ENCODE results near the gene SERPINB12. TPM values are rescaled to one million over a fixed set of nuclear protein-coding genes. Genes with fewer than 3 reads are reported as not detected.
A peak's percentile ranks its signal among the peaks of the same experiment; 100 is the strongest.

The SERPINB12 gene
- total RNA-seq, 1 donor from 2014 or later = not detected

DNA sequence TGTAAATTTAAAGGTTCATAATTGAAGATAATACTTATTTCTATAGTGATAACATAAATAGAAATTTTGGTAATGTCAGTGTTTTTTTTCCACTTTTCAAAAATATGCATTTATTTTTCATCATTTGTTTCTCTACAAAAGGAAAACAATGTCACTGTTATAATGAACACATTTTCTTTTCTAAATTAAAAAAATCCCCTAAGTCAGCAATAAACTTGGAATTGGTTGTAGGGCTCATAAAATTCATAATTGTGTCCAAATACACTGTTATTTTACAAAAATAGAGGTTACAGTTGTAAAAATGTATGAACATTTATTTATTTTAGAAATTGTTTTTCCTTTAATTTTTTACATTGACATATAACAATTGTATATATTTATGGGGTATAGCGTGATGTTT, 26.4 kb upstream of the SERPINB12 start:
- H3K36me3 Mint-ChIP-seq = no peaks in the 10 kb centered on the region
- no peaks in the 10 kb centered on the region for H3K9me3 Mint-ChIP-seq
- no peak overlapping the region for H3K4me2 ChIP-seq
- H2AFZ ChIP-seq (replicated peaks) = no peak overlapping the region
- H3K27me3 ChIP-seq = no peaks in the 10 kb centered on the region
- H3K9ac ChIP-seq = no peak overlapping the region
- H3K4me3 Mint-ChIP-seq = no peak overlapping the region
- no peaks in the 10 kb centered on the region for H3K79me2 ChIP-seq (ENCODE audit: low read depth)
- no peaks in the 10 kb centered on the region for H3K36me3 ChIP-seq
- no peak overlapping the region for H3K27ac Mint-ChIP-seq
- TF ChIP-seq, protein P1, sequence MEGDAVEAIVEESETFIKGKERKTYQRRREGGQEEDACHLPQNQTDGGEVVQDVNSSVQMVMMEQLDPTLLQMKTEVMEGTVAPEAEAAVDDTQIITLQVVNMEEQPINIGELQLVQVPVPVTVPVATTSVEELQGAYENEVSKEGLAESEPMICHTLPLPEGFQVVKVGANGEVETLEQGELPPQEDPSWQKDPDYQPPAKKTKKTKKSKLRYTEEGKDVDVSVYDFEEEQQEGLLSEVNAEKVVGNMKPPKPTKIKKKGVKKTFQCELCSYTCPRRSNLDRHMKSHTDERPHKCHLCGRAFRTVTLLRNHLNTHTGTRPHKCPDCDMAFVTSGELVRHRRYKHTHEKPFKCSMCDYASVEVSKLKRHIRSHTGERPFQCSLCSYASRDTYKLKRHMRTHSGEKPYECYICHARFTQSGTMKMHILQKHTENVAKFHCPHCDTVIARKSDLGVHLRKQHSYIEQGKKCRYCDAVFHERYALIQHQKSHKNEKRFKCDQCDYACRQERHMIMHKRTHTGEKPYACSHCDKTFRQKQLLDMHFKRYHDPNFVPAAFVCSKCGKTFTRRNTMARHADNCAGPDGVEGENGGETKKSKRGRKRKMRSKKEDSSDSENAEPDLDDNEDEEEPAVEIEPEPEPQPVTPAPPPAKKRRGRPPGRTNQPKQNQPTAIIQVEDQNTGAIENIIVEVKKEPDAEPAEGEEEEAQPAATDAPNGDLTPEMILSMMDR (IDR thresholded peaks at IDR 0.05) = no peak
- TF ChIP-seq EZH2phosphoT487 (IDR thresholded peaks at IDR 0.05) = no peak
- no peak for TF ChIP-seq EZH2 (IDR thresholded peaks at IDR 0.05)
- peaks cover 6% of the 10 kb centered on the region for H3K27me3 Mint-ChIP-seq (ENCODE audit: insufficient read depth, low read depth)
- H3F3A ChIP-seq (ENCODE audit: low read depth) = no peaks in the 10 kb centered on the region
- H3K4me1 Mint-ChIP-seq = peaks cover 7% of the 10 kb centered on the region
- H3K27ac ChIP-seq = no peak overlapping the region
- H3K4me3 ChIP-seq = no peak overlapping the region
- no peak for DNase-seq (ENCODE audit: low spot score)
- H4K20me1 ChIP-seq (ENCODE audit: low read depth) = no peaks in the 10 kb centered on the region
- H3K9me3 ChIP-seq (ENCODE audit: low read depth) = no peaks in the 10 kb centered on the region
- H3K4me1 ChIP-seq = peaks cover 4% of the 10 kb centered on the region

DNA sequence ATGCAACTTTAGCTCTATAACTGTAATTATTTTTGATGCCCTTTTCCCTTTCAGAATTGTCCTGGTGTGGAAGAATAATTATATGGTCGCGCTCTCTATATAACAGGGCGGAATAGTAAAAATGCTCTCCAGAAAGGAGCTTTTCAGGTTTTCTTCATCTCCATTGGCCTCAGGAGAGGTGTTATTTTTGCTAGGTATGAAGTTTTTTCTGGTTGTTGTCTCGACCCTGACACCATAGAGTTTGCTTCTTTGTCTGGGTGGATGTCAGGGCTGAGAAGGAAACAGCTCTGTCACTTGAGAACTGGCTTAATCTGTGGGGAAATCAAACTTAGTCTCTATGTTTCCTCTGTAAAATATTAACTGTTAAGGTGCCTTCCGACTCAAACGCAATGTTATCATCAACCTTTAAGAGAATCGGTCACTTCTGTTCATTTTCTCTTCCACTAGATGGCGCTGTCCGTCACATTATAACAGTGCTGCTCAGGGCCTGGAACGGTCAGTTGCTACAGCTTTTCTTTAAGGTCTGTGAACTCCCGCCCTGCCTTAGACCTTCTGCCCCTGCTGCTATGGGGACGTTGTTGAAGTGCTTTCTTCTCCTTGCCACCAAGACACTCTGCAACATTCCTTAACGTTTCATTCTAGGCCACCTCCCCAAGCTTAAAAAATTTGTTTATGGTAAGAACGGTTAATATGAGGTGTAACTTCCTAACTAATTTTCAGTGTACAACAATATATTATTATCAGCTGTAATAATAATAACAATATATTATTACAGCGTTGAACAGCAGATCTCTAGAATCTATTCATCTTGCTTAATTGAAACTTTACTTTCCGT, 23.8 kb upstream of the SERPINB12 start:
- Histone ChIP-seq H3K27me3 (no peaks in the 10 kb centered on the region), H3K79me2 (ENCODE audit: low read depth) (no peaks in the 10 kb centered on the region), H3K9me3 (ENCODE audit: low read depth) (no peaks in the 10 kb centered on the region), H3F3A (ENCODE audit: low read depth) (no peaks in the 10 kb centered on the region), H4K20me1 (ENCODE audit: low read depth) (no peaks in the 10 kb centered on the region), H3K36me3 (no peaks in the 10 kb centered on the region), H3K4me3 (no peak overlapping the region), H3K4me1 (no peaks in the 10 kb centered on the region), H3K9ac (no peak overlapping the region), H2AFZ (replicated peaks) (peak overlapping the region; percentile 35), H3K27ac (no peak overlapping the region), H3K4me2 (no peak overlapping the region)
- Mint-ChIP-seq H3K4me3 (no peak overlapping the region), H3K27me3 (ENCODE audit: insufficient read depth, low read depth) (peaks cover 6% of the 10 kb centered on the region), H3K36me3 (no peaks in the 10 kb centered on the region), H3K27ac (peak overlapping the region; percentile 54), H3K9me3 (no peaks in the 10 kb centered on the region), H3K4me1 (peaks cover 7% of the 10 kb centered on the region)
- peak; percentile 92 for DNase-seq (ENCODE audit: low spot score)
- TF ChIP-seq EZH2 (IDR thresholded peaks at IDR 0.05) (no peak), EZH2phosphoT487 (IDR thresholded peaks at IDR 0.05) (no peak)
- TF ChIP-seq, protein P1 (IDR thresholded peaks at IDR 0.05) = peak; percentile 79

DNA sequence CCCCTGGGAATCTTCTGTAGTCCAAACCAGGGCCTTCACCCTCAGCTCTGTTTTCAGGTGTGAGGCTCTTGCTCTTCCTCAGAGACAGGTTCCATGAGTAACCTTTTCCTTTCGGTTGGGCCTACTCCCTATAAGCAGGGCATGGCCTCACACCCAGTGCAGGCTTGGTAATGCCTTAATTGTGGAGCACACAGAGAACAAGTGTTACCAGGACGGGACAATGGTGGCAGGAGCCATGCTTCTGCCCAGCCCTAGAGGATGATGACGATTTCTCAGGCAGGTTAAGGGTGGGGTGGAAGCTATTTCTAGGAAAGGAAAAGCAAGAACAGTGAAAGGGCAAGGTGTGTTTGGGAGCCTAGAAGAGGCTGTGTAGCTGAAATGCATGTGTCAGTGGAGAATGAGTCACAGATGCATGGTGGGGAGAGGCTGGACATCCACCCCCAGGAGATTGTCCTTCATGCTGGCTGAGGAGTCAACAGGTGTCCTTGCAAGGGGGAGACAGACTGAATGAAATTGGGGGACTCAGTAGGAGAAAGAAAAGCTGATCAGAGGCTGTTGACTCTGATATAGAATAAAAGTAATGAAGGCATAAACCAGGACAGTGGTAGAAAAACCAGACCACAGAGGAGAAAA, 22.0 kb upstream of the SERPINB12 start:
- Histone ChIP-seq H3K9me3 (ENCODE audit: low read depth) (no peaks in the 10 kb centered on the region), H3K27me3 (no peaks in the 10 kb centered on the region), H4K20me1 (ENCODE audit: low read depth) (no peaks in the 10 kb centered on the region), H2AFZ (replicated peaks) (no peak overlapping the region), H3K27ac (no peak overlapping the region), H3F3A (ENCODE audit: low read depth) (no peaks in the 10 kb centered on the region), H3K79me2 (ENCODE audit: low read depth) (no peaks in the 10 kb centered on the region), H3K36me3 (no peaks in the 10 kb centered on the region), H3K4me1 (no peaks in the 10 kb centered on the region), H3K4me3 (no peak overlapping the region), H3K9ac (no peak overlapping the region), H3K4me2 (no peak overlapping the region)
- Mint-ChIP-seq H3K4me3 (no peak overlapping the region), H3K9me3 (no peaks in the 10 kb centered on the region), H3K4me1 (peaks cover 13% of the 10 kb centered on the region), H3K27ac (peak overlapping the region; percentile 10), H3K36me3 (no peaks in the 10 kb centered on the region), H3K27me3 (ENCODE audit: insufficient read depth, low read depth) (peaks cover 6% of the 10 kb centered on the region)
- DNase-seq (ENCODE audit: low spot score) = no peak
- TF ChIP-seq EZH2 (IDR thresholded peaks at IDR 0.05) (no peak), EZH2phosphoT487 (IDR thresholded peaks at IDR 0.05) (no peak)
- TF ChIP-seq, protein P1 (IDR thresholded peaks at IDR 0.05) = no peak

Data from neural progenitor cell (in vitro differentiated cells).